ENCODE data around the gene BEND6.
A peak's percentile ranks its signal among the peaks of the same experiment; 100 is the strongest.
"Not testable (repeated sequence)": the region's sequence is repeated elsewhere in the genome, so short reads cannot be mapped to it uniquely, and the experiment has no call there.

The BEND6 gene

DNA sequence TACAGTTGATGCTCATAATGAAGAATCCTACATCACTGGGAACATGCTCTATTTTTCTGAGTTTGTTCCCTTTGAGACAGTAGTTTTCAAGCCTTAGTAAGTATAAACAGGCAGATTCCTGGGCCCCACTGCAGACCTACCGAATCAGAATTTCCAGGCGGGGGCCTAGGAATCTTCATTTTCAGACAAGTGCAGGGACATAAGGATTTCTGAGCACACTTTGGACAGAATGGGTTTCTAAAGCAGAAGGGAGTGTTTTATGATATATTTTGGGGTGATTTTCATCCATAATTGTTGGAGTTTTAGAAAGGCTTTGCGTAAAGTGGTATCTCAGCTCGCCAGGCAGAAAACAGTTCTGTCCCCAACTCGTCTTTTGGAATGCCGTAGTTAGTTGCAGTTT is 93.0 kb downstream of the BEND6 start:
- Mint-ChIP-seq H3K4me1 (ENCODE audit: low read depth) (peaks cover 31% of the 10 kb centered on the region), H3K27ac (peak overlapping the region; percentile 62)

DNA sequence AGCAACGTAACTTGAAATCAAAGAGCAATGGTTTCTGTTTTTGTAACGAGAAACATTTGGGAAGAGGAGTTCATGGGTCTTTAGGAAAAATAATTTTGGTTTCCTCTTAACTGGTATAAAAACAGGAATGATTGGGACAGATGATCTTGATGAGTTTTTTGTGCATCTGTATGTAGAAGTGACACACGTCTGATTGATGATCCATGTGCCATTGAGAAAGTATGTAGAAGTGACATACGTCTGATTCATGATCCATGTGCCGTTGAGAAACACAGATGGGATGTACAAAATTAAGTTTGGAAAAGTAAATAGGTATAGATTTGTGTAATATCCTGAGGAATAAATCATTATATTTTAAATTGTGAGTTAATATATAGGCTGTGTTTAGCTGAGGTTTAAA is 93.7 kb downstream of the BEND6 start:
- Mint-ChIP-seq H3K36me3 (peaks cover 5% of the 10 kb centered on the region), H3K4me3 (peak overlapping the region; percentile 78), H3K27me3 (no peaks in the 10 kb centered on the region), H3K4me1 (ENCODE audit: low read depth) (peaks cover 31% of the 10 kb centered on the region), H3K27ac (no peak overlapping the region), H3K9me3 (ENCODE audit: low read depth) (no peaks in the 10 kb centered on the region)

More for the DNA sequence above, 93.0 kb downstream of the BEND6 start:
- not testable (repeated sequence) for H3K9me3 Mint-ChIP-seq (ENCODE audit: low read depth); H3K36me3 Mint-ChIP-seq; H3K27me3 Mint-ChIP-seq
- H3K4me3 Mint-ChIP-seq, result peak overlapping the region; percentile 78

DNA sequence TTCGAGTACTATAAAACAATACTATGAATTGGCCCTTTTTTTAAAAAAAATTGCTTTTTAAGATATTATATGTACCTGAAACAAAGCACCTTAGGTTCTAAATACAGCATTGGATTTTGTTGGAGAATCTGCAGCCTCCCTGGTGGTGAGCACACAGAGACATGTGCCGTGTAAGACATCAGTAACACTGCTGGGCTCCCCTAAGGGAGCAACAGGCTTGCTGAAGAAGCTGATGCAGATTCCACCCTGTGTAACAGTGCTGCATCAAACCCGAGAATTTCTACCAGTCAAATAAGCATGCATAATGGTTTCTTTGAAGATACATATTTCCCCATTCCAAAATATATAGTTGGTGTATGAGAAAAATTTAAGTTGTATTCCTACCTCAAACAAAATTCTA is 108.9 kb downstream of the BEND6 start:
- H3K4me1 Mint-ChIP-seq (ENCODE audit: low read depth), result peaks cover 3% of the 10 kb centered on the region
- H3K27me3 Mint-ChIP-seq, result no peaks in the 10 kb centered on the region
- H3K36me3 Mint-ChIP-seq, result peaks cover 22% of the 10 kb centered on the region
- no peaks in the 10 kb centered on the region for H3K9me3 Mint-ChIP-seq (ENCODE audit: low read depth)
- no peak overlapping the region for H3K4me3 Mint-ChIP-seq
- no peak overlapping the region for H3K27ac Mint-ChIP-seq

DNA sequence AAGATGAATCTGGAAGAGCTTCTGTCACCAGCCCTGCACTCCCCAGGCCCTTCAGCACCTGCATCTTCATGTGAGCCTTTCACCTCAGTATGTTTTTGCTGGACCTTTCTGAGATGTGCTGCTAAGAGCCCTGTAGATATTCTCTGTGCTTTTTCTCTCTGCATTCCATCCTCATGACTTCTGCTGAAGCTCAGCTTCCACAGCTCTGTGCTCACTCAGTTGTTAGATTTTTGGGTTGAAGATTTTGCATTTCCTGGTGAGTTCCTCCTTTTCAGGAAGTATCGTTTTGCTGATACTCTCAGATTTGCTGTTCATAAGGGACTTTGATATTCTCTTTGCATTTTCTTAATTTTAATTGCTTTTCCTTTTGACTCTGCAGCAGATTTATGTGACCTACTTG is 109.9 kb downstream of the BEND6 start:
- Mint-ChIP-seq H3K9me3 (ENCODE audit: low read depth) (no peaks in the 10 kb centered on the region), H3K36me3 (peaks cover 18% of the 10 kb centered on the region), H3K4me3 (no peak overlapping the region), H3K4me1 (ENCODE audit: low read depth) (peaks cover 3% of the 10 kb centered on the region), H3K27me3 (no peaks in the 10 kb centered on the region), H3K27ac (no peak overlapping the region)

DNA sequence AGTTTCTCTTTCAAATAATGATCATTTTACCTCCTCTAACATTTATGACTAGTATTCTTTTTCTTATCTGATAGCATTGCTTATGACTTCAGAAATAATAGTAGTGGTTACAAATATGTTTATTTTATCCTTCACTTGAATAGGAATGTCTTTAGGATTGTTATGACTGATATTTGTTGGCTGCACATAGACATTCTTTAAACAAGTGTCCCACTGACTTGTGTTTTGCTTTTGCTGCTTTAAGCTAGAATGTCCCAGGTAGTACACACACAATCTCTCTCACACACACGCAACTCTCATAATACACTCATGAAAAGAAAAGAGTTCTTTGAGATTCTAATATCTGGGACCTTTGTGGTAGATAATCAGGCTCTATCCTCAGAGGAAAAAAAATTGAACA is 113.2 kb downstream of the BEND6 start:
- Mint-ChIP-seq H3K27ac (no peak overlapping the region), H3K36me3 (peaks cover 7% of the 10 kb centered on the region), H3K4me1 (ENCODE audit: low read depth) (peaks cover 3% of the 10 kb centered on the region), H3K4me3 (no peak overlapping the region), H3K27me3 (no peaks in the 10 kb centered on the region), H3K9me3 (ENCODE audit: low read depth) (no peaks in the 10 kb centered on the region)

DNA sequence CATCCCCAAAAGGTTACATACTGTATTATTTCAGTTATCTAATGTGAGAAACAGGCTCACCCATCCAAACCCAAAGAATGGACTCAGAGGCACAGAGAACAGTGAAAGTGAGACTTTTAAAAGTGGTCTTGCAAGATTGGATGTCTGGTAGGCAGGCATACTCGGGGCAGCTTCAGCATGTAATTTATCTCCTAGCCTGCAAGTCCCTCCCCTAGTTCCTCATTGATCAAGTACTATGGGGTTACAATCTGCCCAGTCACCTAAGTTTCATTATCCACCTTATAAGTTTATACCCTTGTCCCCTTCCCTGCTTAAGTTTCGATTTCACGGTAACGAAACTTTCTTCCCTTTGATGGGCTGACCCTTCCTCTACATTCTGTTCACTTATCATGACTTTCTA is 114.3 kb downstream of the BEND6 start:
- Mint-ChIP-seq H3K36me3 (peaks cover 7% of the 10 kb centered on the region), H3K9me3 (ENCODE audit: low read depth) (no peaks in the 10 kb centered on the region), H3K4me3 (no peak overlapping the region), H3K27ac (no peak overlapping the region), H3K4me1 (ENCODE audit: low read depth) (peaks cover 3% of the 10 kb centered on the region), H3K27me3 (no peaks in the 10 kb centered on the region)

DNA sequence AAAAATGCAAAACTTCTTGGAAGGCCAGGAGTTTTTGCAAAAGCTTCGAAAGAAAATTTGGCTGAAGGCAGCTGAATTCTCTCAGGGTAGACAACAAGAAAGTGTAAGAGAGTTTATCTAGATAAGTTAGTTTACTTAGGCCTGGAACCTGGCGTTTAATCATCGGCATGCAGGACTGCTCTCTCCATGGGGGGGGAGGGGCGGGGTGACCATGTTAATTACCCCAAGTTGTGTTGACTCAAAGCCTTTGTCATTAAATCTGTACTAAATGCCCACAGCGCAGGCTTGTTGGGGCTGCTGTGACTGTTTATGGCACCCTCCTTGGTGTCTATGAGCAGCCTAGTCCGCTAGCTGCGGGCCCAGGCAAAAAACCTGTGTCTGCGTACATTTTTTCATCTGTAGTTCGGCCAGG is 115.0 kb downstream of the BEND6 start:
- Mint-ChIP-seq H3K4me3 (no peak overlapping the region), H3K27ac (no peak overlapping the region), H3K36me3 (peaks cover 7% of the 10 kb centered on the region), H3K27me3 (no peaks in the 10 kb centered on the region), H3K4me1 (ENCODE audit: low read depth) (peaks cover 1% of the 10 kb centered on the region), H3K9me3 (ENCODE audit: low read depth) (no peaks in the 10 kb centered on the region)

DNA sequence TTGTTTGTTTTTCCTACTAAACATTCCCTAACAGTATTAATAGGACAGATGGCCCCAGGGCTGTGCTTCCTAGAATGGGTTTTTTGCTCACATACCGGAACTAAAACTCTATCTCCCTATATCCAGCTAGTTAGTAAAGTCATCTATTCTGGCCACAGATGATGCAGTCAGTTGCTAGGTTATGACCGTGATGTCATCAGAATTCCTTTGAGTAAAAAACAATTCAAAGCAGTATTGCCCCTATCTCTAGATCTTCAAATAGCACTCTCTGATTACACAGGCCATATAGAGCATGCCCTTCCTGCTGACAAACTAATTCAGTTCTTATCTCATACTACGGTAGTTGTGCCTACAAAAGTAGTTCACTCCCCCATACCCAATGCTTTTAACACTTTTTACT is 117.2 kb downstream of the BEND6 start:
- no peaks in the 10 kb centered on the region for H3K9me3 Mint-ChIP-seq (ENCODE audit: low read depth)
- H3K27ac Mint-ChIP-seq, result no peak overlapping the region
- H3K27me3 Mint-ChIP-seq, result no peaks in the 10 kb centered on the region
- peaks cover 3% of the 10 kb centered on the region for H3K36me3 Mint-ChIP-seq
- H3K4me1 Mint-ChIP-seq (ENCODE audit: low read depth), result no peaks in the 10 kb centered on the region
- no peak overlapping the region for H3K4me3 Mint-ChIP-seq

DNA sequence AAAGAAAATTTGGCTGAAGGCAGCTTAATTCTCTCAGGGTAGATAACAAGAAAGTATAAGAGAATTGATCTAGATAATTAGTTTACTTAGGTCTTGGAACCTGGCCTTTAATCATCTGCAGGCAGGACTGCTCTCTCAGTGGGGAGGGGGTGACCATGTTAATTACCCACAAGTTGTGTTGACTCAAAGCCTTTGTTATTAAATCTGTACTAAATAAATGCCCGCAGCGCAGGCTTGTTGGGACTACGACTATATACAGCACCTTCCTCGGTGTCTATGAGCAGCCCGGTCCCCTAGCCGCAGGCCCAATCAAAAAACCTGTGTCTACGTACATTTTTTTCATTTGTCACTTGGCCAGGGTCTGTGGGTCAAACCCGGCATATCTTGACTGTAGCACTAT is 119.5 kb downstream of the BEND6 start:
- H3K9me3 Mint-ChIP-seq (ENCODE audit: low read depth), result no peaks in the 10 kb centered on the region
- H3K4me1 Mint-ChIP-seq (ENCODE audit: low read depth), result no peaks in the 10 kb centered on the region
- no peak overlapping the region for H3K27ac Mint-ChIP-seq
- no peaks in the 10 kb centered on the region for H3K27me3 Mint-ChIP-seq
- no peak overlapping the region for H3K4me3 Mint-ChIP-seq
- H3K36me3 Mint-ChIP-seq, result peaks cover 8% of the 10 kb centered on the region

DNA sequence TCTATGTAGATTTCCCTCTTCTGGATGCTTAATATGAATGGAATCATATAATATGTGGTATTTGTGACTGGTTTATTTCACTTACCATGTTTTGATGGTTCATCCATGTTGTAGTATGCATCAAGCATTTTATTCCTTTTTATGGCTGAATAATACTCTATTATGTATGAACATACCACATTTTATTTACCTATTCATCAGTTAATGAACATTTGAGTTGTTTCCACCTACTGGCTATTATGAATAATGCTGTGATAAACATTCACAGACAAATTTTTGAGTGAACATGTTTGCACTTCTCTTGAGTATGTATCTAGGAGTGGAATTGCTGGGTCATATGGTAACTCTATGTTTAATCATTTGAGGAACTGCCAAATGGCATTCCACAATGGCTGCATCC is 120.2 kb downstream of the BEND6 start:
- H3K27ac Mint-ChIP-seq, result no peak overlapping the region
- H3K9me3 Mint-ChIP-seq (ENCODE audit: low read depth), result no peaks in the 10 kb centered on the region
- no peak overlapping the region for H3K4me3 Mint-ChIP-seq
- H3K27me3 Mint-ChIP-seq, result no peaks in the 10 kb centered on the region
- peaks cover 8% of the 10 kb centered on the region for H3K36me3 Mint-ChIP-seq
- H3K4me1 Mint-ChIP-seq (ENCODE audit: low read depth), result no peaks in the 10 kb centered on the region
